ENCODE results near the gene SCYGR5.
"Not testable (repeated sequence)": the region's sequence is repeated elsewhere in the genome, so short reads cannot be mapped to it uniquely, and the experiment has no call there.

SCYGR5 gene, protein sequence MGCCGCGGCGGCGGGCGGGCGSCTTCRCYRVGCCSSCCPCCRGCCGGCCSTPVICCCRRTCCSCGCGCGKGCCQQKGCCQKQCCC

DNA sequence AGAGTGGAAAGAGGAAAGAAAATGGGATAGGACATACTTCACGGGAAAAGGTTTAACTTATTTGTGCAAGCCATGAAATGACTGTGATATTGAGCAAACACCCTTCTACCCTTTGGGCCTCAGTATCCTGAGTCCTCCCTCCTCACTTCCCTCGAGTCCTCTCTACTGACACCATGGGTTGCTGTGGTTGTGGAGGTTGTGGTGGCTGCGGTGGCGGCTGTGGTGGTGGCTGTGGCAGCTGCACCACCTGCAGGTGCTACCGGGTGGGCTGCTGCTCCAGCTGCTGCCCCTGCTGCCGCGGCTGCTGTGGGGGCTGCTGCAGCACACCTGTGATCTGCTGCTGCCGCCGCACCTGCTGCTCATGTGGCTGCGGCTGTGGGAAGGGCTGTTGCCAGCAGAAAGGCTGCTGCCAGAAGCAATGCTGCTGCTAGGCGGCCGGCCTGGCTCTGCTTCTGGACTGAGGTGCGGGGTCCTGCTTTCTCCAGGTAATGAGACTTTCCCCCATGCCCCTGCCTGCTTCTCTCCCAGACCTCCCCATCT, at the start of gene SCYGR5:
TSS of gene SCYGR5 (plus strand) at position 174 of the 540 bp plus-strand sequence. CDS start at position 174, 0 bp downstream.
- not testable (repeated sequence) for DNase-seq (ENCODE audit: extremely low read depth in 1 of 2, low read depth in 1 of 2)

DNA sequence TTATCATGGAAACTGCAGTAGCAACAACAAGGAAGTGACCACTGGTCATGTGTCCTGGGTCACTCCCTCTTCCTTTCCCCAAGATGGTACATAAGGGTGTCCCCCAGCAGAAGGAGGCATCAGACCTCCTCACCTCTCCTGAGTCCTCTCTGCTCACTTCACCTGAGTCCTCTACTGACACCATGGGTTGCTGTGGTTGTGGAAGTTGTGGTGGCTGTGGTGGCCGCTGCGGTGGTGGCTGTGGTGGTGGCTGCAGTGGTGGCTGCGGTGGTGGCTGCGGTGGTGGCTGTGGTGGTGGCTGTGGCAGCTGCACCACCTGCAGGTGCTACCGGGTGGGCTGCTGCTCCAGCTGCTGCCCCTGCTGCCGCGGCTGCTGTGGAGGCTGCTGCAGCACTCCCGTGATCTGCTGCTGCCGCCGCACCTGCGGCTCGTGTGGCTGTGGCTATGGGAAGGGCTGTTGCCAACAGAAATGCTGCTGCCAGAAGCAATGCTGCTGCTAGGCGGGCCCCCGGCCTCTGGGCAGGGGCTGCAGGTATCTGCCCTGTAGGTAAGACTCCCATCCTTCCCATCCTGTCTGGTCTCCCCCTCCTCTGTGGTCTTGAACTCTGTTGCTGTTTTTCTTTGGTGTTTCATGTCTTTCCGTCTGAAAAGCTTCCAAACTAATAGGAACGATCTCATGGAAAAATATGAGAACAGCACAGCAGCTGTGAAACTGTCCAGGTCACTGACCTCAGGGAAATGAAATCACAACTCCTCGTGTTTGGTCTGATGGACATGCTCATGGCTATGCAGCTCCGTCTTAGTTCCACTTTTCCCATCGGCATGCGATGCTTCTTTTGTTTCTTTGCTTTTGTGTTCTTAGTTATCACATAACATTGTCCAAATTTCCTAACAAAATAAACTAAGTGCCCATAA, 49.0 kb upstream of the SCYGR5 start, which contains the start of gene SCYGR4:
TSS of gene SCYGR4 (plus strand) at position 183 of the 915 bp plus-strand sequence. CDS start at position 183, 0 bp downstream.
- DNase-seq (ENCODE audit: extremely low read depth in 1 of 2, low read depth in 1 of 2) = no peak

DNA sequence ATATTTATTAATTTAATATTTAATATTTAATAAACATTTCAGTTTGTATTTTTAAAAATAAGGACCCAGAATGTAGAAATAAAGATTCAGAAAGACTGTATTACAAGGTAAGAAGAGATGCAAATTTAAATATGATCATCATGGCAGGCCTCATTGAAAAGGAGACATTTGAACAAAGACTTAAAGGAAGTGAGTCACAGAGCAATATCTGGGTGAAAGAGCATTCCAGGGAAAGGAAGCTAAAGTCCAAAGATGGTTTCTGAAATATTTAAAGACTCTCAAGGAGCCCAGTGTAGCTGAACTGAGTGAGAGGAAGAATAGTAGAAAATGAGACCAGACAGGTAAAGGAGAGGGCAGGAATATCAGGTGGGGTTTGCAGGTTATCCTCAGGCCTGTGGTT, 43.4 kb upstream of the SCYGR5 start:
- DNase-seq (ENCODE audit: extremely low read depth in 1 of 2, low read depth in 1 of 2) = no peak

DNA sequence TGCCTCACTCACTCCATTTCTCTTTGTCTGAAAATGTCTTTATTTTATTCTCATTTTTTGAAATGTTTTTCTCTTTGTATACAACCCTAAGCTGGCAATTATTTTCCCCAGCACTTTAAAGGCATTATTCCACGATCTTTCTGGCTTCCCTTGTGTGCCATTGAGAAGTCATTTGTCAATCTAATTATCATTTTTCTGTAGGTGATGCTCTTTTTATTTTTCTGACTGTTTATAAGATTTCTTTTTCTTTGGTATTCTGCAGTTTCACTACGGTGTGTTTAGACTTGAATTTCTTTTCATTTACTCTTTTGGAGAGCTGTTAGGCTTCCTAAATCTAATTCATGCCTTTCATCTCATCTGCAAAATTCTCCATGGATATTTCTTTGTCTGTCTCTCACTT, 41.2 kb upstream of the SCYGR5 start:
- DNase-seq (ENCODE audit: extremely low read depth in 1 of 2, low read depth in 1 of 2) = no peak

GRCh38 chr2:227626580-227627151, 39.9 kb upstream of the SCYGR5 start:
- DNase-seq (ENCODE audit: extremely low read depth in 1 of 2, low read depth in 1 of 2) = no peak

DNA sequence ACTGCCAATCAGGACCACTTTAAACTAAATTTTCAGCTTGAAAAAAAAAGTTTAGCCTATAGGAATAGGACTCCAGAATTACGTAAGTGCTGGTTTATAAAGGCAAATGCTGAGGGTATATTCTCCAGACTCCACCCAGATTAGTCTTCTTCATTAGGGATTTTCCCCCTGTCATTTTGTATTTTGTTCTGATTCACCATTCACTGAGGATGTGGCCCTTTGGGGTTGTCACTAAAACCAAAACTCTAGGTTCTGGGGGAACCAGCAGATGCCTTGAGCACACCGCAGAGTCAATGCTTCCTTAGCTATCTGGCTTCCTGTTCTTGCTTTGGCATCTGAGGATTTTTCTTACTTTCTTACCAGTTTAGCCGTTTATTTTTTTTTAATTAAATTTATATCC, 38.8 kb upstream of the SCYGR5 start:
- peak in 1 of 2 donors; percentile 3 for DNase-seq (ENCODE audit: extremely low read depth in 1 of 2, low read depth in 1 of 2)

- no peak for DNase-seq (ENCODE audit: extremely low read depth in 1 of 2, low read depth in 1 of 2)
These were observed 37.2 kb upstream of the SCYGR5 start for GRCh38 chr2:227629435-227629834.

DNA sequence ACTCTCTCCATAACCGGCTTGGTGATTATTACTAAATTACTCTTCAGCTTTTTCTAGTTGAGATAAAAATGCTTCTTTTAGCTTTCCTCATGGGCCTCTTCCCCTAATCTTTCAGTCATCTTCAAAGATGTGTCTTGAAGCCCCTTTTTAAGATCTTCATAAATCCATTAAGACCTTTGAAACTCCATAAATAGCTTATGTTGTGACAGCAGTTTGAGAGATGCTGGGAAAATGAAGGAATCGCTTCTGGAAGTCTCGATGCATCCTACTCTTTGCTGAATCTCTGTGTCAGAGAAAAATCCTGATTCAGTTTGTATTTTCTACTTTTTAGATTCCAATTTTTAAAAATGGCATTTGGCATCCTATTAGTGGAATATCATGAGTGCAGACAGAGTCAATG, 36.3 kb upstream of the SCYGR5 start:
- DNase-seq (ENCODE audit: extremely low read depth in 1 of 2, low read depth in 1 of 2) = no peak

- no peak for DNase-seq (ENCODE audit: extremely low read depth in 1 of 2, low read depth in 1 of 2)
These were observed 33.8 kb upstream of the SCYGR5 start for GRCh38 chr2:227632827-227633226.

- no peak for DNase-seq (ENCODE audit: extremely low read depth in 1 of 2, low read depth in 1 of 2)
These were observed 32.4 kb upstream of the SCYGR5 start for GRCh38 chr2:227634201-227634600.

GRCh38 chr2:227642656-227643055, 23.9 kb upstream of the SCYGR5 start:
- no peak for DNase-seq (ENCODE audit: extremely low read depth in 1 of 2, low read depth in 1 of 2)

GRCh38 chr2:227643990-227644551, 22.5 kb upstream of the SCYGR5 start:
- DNase-seq (ENCODE audit: extremely low read depth in 1 of 2, low read depth in 1 of 2) = no peak

GRCh38 chr2:227653419-227653818, 13.2 kb upstream of the SCYGR5 start:
- DNase-seq (ENCODE audit: extremely low read depth in 1 of 2, low read depth in 1 of 2) = no peak

DNA sequence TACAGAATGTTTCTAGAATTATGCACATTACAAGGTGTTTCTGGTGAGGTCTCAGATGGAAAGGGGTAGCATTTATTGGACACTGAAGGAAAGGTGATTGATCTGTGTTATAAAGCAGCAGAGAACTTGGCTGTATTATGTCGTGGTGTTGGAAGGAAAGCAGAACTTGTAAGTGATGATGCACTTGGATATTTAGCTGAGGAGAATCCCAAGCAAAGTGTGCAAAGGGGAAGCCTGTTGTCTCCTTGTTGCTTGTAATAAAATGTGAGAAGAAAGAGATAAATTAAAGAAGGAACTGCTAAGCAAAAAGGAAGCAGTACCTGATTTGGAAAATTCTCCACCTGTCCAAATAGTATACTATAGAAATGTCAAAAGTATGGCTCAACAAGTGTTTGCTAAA, 12.2 kb upstream of the SCYGR5 start:
- no peak for DNase-seq (ENCODE audit: extremely low read depth in 1 of 2, low read depth in 1 of 2)

GRCh38 chr2:227655454-227655853, 11.2 kb upstream of the SCYGR5 start:
- no peak for DNase-seq (ENCODE audit: extremely low read depth in 1 of 2, low read depth in 1 of 2)

- no peak for DNase-seq (ENCODE audit: extremely low read depth in 1 of 2, low read depth in 1 of 2)
These were observed 9.3 kb upstream of the SCYGR5 start for GRCh38 chr2:227657199-227657845.

DNA sequence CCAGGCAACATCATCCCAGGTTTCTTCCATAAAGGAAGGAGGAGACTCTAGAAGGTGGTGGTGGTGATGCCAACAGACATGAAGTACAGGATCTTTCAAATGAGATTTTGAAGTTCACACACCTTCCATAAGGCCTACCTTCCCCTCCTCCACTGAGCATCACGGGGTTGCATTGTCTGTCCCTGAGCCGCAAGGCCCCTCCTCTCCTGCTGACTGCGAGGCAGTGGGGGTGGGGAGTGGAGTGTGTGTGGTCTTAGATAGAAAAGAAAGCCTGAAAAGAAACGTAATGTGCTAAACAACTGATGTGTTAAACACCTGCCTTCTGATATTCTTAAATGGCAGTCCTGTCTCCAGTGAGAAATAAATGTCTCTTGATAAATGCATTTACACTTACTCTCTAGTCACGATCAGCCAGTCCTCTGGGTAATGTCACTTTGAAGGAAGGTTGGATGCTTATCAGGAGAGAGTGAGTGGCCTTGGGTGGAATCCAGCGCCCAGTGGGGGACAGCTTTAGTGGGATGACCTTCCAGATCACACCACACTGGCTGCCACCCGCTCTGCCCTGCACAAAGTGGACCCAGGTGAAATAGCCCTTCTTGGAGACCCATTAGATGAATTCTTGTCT, 5.5 kb upstream of the SCYGR5 start:
- no peak for DNase-seq (ENCODE audit: extremely low read depth in 1 of 2, low read depth in 1 of 2)

DNA sequence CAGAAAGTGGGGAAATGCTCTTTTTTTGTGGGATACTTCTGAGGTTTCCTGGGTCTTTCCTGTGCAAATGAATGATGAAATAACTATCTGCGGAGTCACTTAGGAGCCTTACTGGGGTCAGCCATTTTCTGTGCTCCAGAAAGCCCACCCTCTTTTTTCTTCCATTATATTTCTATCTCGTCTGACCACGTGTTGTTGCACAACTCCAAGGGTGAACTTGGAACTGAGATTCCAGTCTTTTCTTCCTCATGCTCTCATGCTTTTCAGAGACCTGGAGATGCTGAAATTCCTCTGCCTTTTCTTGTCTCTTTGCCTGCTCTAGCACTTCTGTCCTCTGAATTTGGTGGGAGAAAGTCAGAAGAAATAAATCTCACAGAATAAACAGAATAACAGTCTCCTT, 4.8 kb upstream of the SCYGR5 start:
- DNase-seq (ENCODE audit: extremely low read depth in 1 of 2, low read depth in 1 of 2) = no peak

DNA sequence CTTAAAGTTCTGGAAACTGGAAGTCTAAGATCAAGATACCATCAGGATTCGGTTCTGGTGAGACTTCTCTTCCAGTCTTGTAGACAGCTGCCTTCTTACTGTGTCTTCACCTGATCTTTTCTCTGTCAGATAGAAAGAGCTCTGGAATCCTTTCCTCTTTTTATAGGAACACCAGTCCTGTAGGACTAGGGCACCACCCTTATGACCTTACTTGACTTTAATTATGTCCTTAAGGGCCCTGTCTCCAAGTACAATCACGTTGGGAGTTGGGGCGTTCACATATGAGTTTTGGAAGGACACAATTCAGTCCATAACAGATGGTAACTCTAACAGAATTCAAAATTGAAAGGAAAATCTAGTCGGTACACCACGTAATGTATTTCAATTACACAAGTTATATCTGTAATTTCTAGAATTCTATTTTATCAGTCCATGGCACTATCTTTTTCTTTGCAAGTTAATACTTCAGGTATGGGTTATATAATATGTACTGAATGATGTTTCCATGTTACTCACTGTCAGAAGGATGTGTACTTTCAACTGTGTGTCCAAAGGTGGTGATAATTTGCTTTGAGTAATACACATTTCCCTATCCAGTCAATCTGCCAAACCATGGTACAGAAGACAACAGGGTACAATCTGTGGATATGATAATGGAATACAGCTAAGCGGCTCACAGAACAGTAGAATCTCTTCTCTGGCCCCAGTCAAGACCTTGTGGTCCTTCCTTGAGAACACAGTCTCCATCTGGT, 1.2 kb upstream of the SCYGR5 start:
- no peak for DNase-seq (ENCODE audit: extremely low read depth in 1 of 2, low read depth in 1 of 2)

Measured in stimulated activated CD8-positive, alpha-beta memory T cell treated with anti-CD3 and anti-CD28 coated beads, Interleukin-7, amount 100 ng/mL, for 48 hours (primary cell).